Activated B cell treated with CpG ODN at 0.5 μM for 24 hours (primary cell): Measurements from ENCODE around the gene TPD52L2. TPM values are rescaled to one million over a fixed set of nuclear protein-coding genes. Genes with fewer than 3 reads are reported as not detected.
"Not testable (repeated sequence)": the region's sequence is repeated elsewhere in the genome, so short reads cannot be mapped to it uniquely, and the experiment has no call there.

Source experiments
- ATAC-seq: fragments of 200-7000 bp; cut with Tn5 transposase; one replicate; pipeline ENCODE4 v1.10.0; 2021; ENCODE audit warnings: low read depth, mild to moderate bottlenecking, moderate library complexity
- CTCF ChIA-PET: fragments of 350-600 bp; sonication (Branson Sonifier 250); formaldehyde crosslinking; loops from one replicate; lab custom pipeline; 2021; ENCODE audit warnings: antibody characterized with exemption; lab: Charles Lee
- POLR2A ChIA-PET: fragments of 350-600 bp; sonication (Branson Sonifier 250); formaldehyde crosslinking; loops from one replicate; lab custom pipeline; 2021; ENCODE audit warnings: antibody characterized with exemption; lab: Charles Lee
- DNase-seq: peaks from one replicate; pipeline ENCODE4 v3.0.0; 2022
- H3K27ac Mint-ChIP-seq: one replicate; pipeline ENCODE4 v1.8.0; 2020; ENCODE audit warnings: mixed read lengths
- H3K27me3 Mint-ChIP-seq: one replicate; pipeline ENCODE4 v1.8.0; 2021; ENCODE audit warnings: mixed read lengths
- H3K36me3 Mint-ChIP-seq: one replicate; pipeline ENCODE4 v1.8.0; 2021; ENCODE audit warnings: low read depth, mixed read lengths
- H3K4me1 Mint-ChIP-seq: one replicate; pipeline ENCODE4 v1.8.0; 2021; ENCODE audit warnings: mixed read lengths
- H3K4me3 Mint-ChIP-seq: one replicate; pipeline ENCODE4 v1.8.0; 2020; ENCODE audit warnings: mild to moderate bottlenecking, mixed read lengths
- H3K9me3 Mint-ChIP-seq: one replicate; pipeline ENCODE4 v1.8.0; 2020; ENCODE audit warnings: mixed read lengths
- intact Hi-C: fragments of 100-400 bp; cut with micrococcal nuclease; formaldehyde crosslinking; loops from one replicate; pipeline ENCODE4 v1.15.1; 2024
- total RNA-seq: library from RNA; stranded (reverse); gene quantifications from 2 replicates; pipeline ENCODE4 v1.2.3, GENCODE V29; 2022
- TF ChIP-seq, protein P1 (sequence below): fragments of 200-600 bp; IDR thresholded peaks from one replicate; pipeline ENCODE4 v1.8.0; 2022; ENCODE audit warnings: antibody characterized with exemption, mild to moderate bottlenecking

Gene TPD52L2
- total RNA-seq, 1 donor from 2014 or later = 38.8 TPM

DNA sequence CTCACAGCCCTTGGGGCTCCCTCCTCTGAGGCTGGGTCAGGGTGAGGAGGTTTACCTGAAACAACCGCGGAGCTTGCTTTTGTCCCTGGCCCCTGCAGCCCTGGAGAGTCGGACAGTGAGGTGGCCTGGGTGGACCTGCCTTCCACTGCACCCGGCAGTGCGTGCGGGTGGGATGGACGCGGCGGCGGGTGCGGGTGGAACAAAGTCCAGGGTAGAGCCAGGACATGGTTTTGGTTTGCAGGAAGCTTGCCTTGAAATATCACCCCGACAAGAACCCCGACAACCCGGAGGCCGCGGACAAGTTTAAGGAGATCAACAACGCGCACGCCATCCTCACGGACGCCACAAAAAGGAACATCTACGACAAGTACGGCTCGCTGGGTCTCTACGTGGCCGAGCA lies 64.0 kb downstream of the TPD52L2 start:
- ChIA-PET POLR2A (no interaction called here), CTCF (no interaction called here)
- no peaks in the 10 kb centered on the region for H3K4me1 Mint-ChIP-seq

DNA sequence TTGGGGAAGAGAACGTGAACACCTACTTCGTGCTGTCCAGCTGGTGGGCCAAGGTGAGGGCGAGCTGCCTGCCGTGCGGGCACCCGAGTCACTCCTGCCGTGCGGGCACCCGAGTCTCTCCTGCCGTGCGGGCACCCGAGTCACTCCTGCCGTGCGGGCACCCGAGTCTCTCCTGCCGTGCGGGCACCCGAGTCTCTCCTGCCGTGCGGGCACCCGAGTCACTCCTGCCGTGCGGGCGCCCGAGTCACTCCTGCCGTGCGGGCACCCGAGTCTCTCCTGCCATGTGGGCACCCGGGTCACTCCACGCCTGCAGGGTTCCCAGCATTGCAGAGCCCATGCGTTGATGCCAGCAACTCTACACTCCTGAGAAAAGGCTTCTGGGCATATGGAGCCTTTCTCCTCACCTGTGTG lies 64.4 kb downstream of the TPD52L2 start:
- H3K27ac Mint-ChIP-seq, H3K4me3 Mint-ChIP-seq, intact Hi-C loops, CTCF ChIA-PET, ATAC-seq, DNase-seq, POLR2A ChIA-PET, H3K9me3 Mint-ChIP-seq, H3K27me3 Mint-ChIP-seq, H3K4me1 Mint-ChIP-seq: not testable (repeated sequence)
- peaks cover 69% of the 10 kb centered on the region for H3K36me3 Mint-ChIP-seq

More for the DNA sequence above, 64.0 kb downstream of the TPD52L2 start:
- H3K36me3 Mint-ChIP-seq = peaks cover 66% of the 10 kb centered on the region
- H3K27me3 Mint-ChIP-seq = no peaks in the 10 kb centered on the region
- no peaks in the 10 kb centered on the region for H3K9me3 Mint-ChIP-seq
- ATAC-seq (no peak), DNase-seq (no peak)
- intact Hi-C loops = no loop called here
- TF ChIP-seq, protein P1, sequence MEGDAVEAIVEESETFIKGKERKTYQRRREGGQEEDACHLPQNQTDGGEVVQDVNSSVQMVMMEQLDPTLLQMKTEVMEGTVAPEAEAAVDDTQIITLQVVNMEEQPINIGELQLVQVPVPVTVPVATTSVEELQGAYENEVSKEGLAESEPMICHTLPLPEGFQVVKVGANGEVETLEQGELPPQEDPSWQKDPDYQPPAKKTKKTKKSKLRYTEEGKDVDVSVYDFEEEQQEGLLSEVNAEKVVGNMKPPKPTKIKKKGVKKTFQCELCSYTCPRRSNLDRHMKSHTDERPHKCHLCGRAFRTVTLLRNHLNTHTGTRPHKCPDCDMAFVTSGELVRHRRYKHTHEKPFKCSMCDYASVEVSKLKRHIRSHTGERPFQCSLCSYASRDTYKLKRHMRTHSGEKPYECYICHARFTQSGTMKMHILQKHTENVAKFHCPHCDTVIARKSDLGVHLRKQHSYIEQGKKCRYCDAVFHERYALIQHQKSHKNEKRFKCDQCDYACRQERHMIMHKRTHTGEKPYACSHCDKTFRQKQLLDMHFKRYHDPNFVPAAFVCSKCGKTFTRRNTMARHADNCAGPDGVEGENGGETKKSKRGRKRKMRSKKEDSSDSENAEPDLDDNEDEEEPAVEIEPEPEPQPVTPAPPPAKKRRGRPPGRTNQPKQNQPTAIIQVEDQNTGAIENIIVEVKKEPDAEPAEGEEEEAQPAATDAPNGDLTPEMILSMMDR = no peak
- H3K27ac Mint-ChIP-seq = no peak overlapping the region
- H3K4me3 Mint-ChIP-seq = no peak overlapping the region

- peaks cover 79% of the 10 kb centered on the region for H3K36me3 Mint-ChIP-seq
- no peak overlapping the region for H3K27ac Mint-ChIP-seq
- intact Hi-C loops = no loop called here
- DNase-seq = no peak
- TF ChIP-seq, protein P1 = no peak
- no peaks in the 10 kb centered on the region for H3K27me3 Mint-ChIP-seq
- H3K4me1 Mint-ChIP-seq = no peaks in the 10 kb centered on the region
- no peak for ATAC-seq
- H3K4me3 Mint-ChIP-seq = no peak overlapping the region
- no peaks in the 10 kb centered on the region for H3K9me3 Mint-ChIP-seq
- POLR2A ChIA-PET = no interaction called here
- CTCF ChIA-PET = no interaction called here
Observed at GRCh38 chr20:63930971-63931553, 66.0 kb downstream of the TPD52L2 start.

GRCh38 chr20:63931735-63932134 lies 66.7 kb downstream of the TPD52L2 start:
- H3K4me1 Mint-ChIP-seq = no peaks in the 10 kb centered on the region
- ChIA-PET POLR2A (no interaction called here), CTCF (no interaction called here)
- H3K27ac Mint-ChIP-seq = no peak overlapping the region
- H3K4me3 Mint-ChIP-seq = no peak overlapping the region
- TF ChIP-seq, protein P1 = no peak
- no peaks in the 10 kb centered on the region for H3K27me3 Mint-ChIP-seq
- DNase-seq (no peak), ATAC-seq (no peak)
- no peaks in the 10 kb centered on the region for H3K9me3 Mint-ChIP-seq
- intact Hi-C loops = no loop called here
- H3K36me3 Mint-ChIP-seq = peaks cover 79% of the 10 kb centered on the region

DNA sequence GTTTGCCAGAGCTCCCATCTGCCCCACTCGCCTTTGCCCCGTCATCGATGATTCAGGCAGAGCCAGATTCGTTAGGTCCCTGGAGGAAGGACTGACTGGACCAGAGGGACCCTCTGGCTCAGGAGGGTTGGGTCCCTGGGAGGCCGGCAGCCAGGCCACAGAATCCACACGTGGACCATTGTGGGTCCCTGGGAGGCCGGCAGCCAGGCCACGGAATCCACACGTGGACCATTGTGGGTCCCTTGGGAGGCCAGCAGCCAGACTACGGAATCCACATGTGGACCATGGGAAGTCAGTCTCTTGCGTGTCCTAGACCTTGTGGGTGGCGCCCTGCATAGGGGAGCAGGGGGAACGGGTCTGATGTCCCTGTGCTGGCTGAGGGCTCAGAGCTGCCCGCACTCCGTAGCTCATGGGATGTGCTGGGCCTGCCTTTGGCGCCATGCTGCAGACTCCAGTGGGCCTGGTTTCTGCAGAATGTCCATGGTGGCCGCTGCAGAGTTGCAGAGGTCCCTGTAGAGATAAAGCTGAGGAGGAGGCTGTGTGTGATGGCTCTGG lies 67.6 kb downstream of the TPD52L2 start:
- H3K27ac Mint-ChIP-seq = no peak overlapping the region
- POLR2A ChIA-PET = interaction anchor here (0.7 kb wide), 1 partner anchor 237 kb away, joined by 11 read pairs; no protein-coding TSS in a partner anchor

More for the DNA sequence above, 67.6 kb downstream of the TPD52L2 start:
- no peak for ATAC-seq
- no peak for DNase-seq
- TF ChIP-seq, protein P1 = no peak
- Mint-ChIP-seq H3K4me3 (no peak overlapping the region), H3K36me3 (peaks cover 80% of the 10 kb centered on the region), H3K4me1 (no peaks in the 10 kb centered on the region), H3K9me3 (no peaks in the 10 kb centered on the region), H3K27me3 (no peaks in the 10 kb centered on the region)
- intact Hi-C loops = no loop called here
- CTCF ChIA-PET = interaction anchor here (1.5 kb wide), 1 partner anchor 24 kb away, joined by 3 read pairs; the partner anchor contains the start of gene UCKL1
